ENCODE results near the gene TRPV4. TPM values are rescaled to one million over a fixed set of nuclear protein-coding genes. Genes with fewer than 3 reads are reported as not detected.

The TRPV4 gene
- total and polyA plus RNA-seq, 2 experiments from 2014 or later = 0.66 to 1.1 TPM

GRCh38 chr12:109753054-109753401 is 80.2 kb downstream of the TRPV4 start:
- no peaks in the 10 kb centered on the region for H3K27me3 ChIP-seq (ENCODE audit: insufficient read depth)
- peaks cover 3% of the 10 kb centered on the region for H3K27me3 Mint-ChIP-seq (ENCODE audit: insufficient read depth, low read depth, poor library complexity)
- H3K4me1 ChIP-seq (ENCODE audit: insufficient read depth) = no peaks in the 10 kb centered on the region
- H3K9me2 ChIP-seq (ENCODE audit: insufficient read depth) = no peaks in the 10 kb centered on the region
- TF ChIP-seq REST (IDR thresholded peaks at IDR 0.05; ENCODE audit: unreplicated experiment) = no peak
- no peak for TF ChIP-seq CREB1 (CRISPR knock-in tag; IDR thresholded peaks at IDR 0.05; ENCODE audit: low read depth)
- no peak for TF ChIP-seq NANOG (IDR thresholded peaks at IDR 0.05; ENCODE audit: borderline replicate concordance)
- no peak for TF ChIP-seq STAT1 (IDR thresholded peaks at IDR 0.05; ENCODE audit: unreplicated experiment)
- TF ChIP-seq ETS1 (IDR thresholded peaks at IDR 0.05) = no peak
- no peak for TF ChIP-seq ZNF462 (CRISPR knock-in tag; IDR thresholded peaks at IDR 0.05)
- TF ChIP-seq JUNB (IDR thresholded peaks at IDR 0.05; ENCODE audit: unreplicated experiment) = no peak
- TF ChIP-seq EZH2phosphoT487 (IDR thresholded peaks at IDR 0.05; ENCODE audit: unreplicated experiment) = no peak
- TF ChIP-seq ZNF114 (CRISPR knock-in tag; IDR thresholded peaks at IDR 0.05) = no peak
- no peak for TF ChIP-seq CTCF (conservative IDR thresholded peaks at IDR 0.05; ENCODE audit: low read depth in 2 of 2)
- no peak for TF ChIP-seq ZNF331 (CRISPR knock-in tag; IDR thresholded peaks at IDR 0.05; ENCODE audit: low read depth)
- TF ChIP-seq POLR2AphosphoS5 (IDR thresholded peaks at IDR 0.05; ENCODE audit: low read depth) = no peak
- no peak for TF ChIP-seq EZH2 (IDR thresholded peaks at IDR 0.05; ENCODE audit: low read depth, unreplicated experiment)
- no peak for ATAC-seq
- H4K20me1 ChIP-seq (replicated peaks; ENCODE audit: insufficient read depth) = no peaks in the 10 kb centered on the region
- H3K27ac ChIP-seq (ENCODE audit: low read depth) = no peak overlapping the region
- no peak overlapping the region for H3K4me2 ChIP-seq
- no peaks in the 10 kb centered on the region for H3K36me3 ChIP-seq (ENCODE audit: insufficient read depth)
- peaks cover 12% of the 10 kb centered on the region; the same call in 2 of the 3 replicates for H3K9me3 Mint-ChIP-seq
- no peak overlapping the region for H3K4me3 ChIP-seq
- no peak for DNase-seq (ENCODE audit: low spot score)
- peaks cover 3% of the 10 kb centered on the region for H3K4me1 Mint-ChIP-seq
- no peaks in the 10 kb centered on the region for H3F3A ChIP-seq (replicated peaks; ENCODE audit: low read depth)
- no peak overlapping the region for H3K4me3 Mint-ChIP-seq
- H3K79me2 ChIP-seq (replicated peaks; ENCODE audit: insufficient read depth) = no peaks in the 10 kb centered on the region
- no peak overlapping the region for H2AFZ ChIP-seq
- H3K36me3 Mint-ChIP-seq (ENCODE audit: low read depth) = no peaks in the 10 kb centered on the region; the same call in 2 of the 3 replicates
- H3K27ac Mint-ChIP-seq = no peak overlapping the region

Measured in GM23338 (cell line).